Endothelial cell of umbilical vein (primary cell): Measurements from ENCODE around the gene SLCO2A1. TPM values are rescaled to one million over a fixed set of nuclear protein-coding genes. Genes with fewer than 3 reads are reported as not detected.

ENCODE experiments used
- BruUV-seq: library from RNA; stranded (reverse); fragments of 400-500 nt; replicated peaks from 2 replicates; lab custom pipeline; 2021; lab: Mats Ljungman, UMichigan
- CTCF ChIA-PET: fragments of 300-600, 350-600 bp; sonication (Branson Sonifier 250); formaldehyde crosslinking; loops from one replicate; lab custom pipeline; 2021; ENCODE audit warnings: antibody characterized with exemption, inconsistent platforms; lab: Charles Lee
- POLR2A ChIA-PET: fragments of 300-600, 350-600 bp; sonication (Branson Sonifier 250); formaldehyde crosslinking; loops from one replicate; lab custom pipeline; 2021; ENCODE audit warnings: antibody characterized with exemption, inconsistent platforms; lab: Charles Lee
- DNase-seq: peaks from one replicate; pipeline ENCODE4 v3.0.0-alpha.2; 2011; ENCODE audit warnings: low read depth, low spot score
- FAIRE-seq: peaks from 2 replicates; lab custom pipeline; 2011; peaks lifted over from hg19 to GRCh38; lab: Jason Lieb, UNC
- H2AFZ ChIP-seq: 2 replicates; pipeline ENCODE4 v1.6.0; 2012; ENCODE audit warnings: low read depth, low read length, control low read depth, inconsistent platforms
- H3K27ac ChIP-seq: 2 replicates; pipeline ENCODE4 v1.5.1; 2011; ENCODE audit warnings: low read depth, mild to moderate bottlenecking, control low read depth, low read length, moderate library complexity; ENCODE audit not compliant: insufficient read depth
- H3K27me3 ChIP-seq, 2 experiments: 2 replicates each; pipeline versions ENCODE4 v1.6.0 to v1.6.1; 2011; ENCODE audit warnings: low read length in 2 of 2, mixed read lengths in 1 of 2; ENCODE audit not compliant: control insufficient read depth in 2 of 2, insufficient read depth in 2 of 2
- H3K36me3 ChIP-seq, 2 experiments: 2 replicates in 1 of 2; 3 replicates in 1 of 2; pipeline ENCODE4 v1.5.1; 2011; ENCODE audit warnings: low read length in 2 of 2, mild to moderate bottlenecking in 1 of 2, moderate library complexity in 1 of 2; ENCODE audit not compliant: control insufficient read depth in 2 of 2, insufficient read depth in 2 of 2; ENCODE audit errors: extremely low read depth in 1 of 2
- H3K4me1 ChIP-seq: 3 replicates; pipeline ENCODE4 v1.5.1; 2011; ENCODE audit warnings: mild to moderate bottlenecking, low read length; ENCODE audit not compliant: control insufficient read depth, insufficient read depth; ENCODE audit errors: extremely low read depth
- H3K4me2 ChIP-seq: 2 replicates; pipeline ENCODE4 v1.6.1; 2011; ENCODE audit warnings: low read length, control low read depth, mixed read lengths; ENCODE audit not compliant: insufficient read depth
- H3K4me3 ChIP-seq, 3 experiments: fragments of 200-600 bp in 1 of 3; sonication (generic), shearing (Covaris generic) in 1 of 3; replicated peaks in 1 of 3; 2 replicates each; pipeline ENCODE4 v1.5.1; 2011 to 2016; ENCODE audit warnings: control low read depth in 3 of 3, low read length in 3 of 3, mild to moderate bottlenecking in 2 of 3, inconsistent platforms in 1 of 3, low read depth in 1 of 3, moderate library complexity in 1 of 3; ENCODE audit not compliant: insufficient read depth in 1 of 3
- H3K79me2 ChIP-seq: 2 replicates; pipeline ENCODE4 v1.6.0; 2012; ENCODE audit warnings: low read length, inconsistent platforms; ENCODE audit not compliant: control insufficient read depth, insufficient read depth
- H3K9ac ChIP-seq: replicated peaks from 2 replicates; pipeline ENCODE3; 2011; ENCODE audit warnings: low read length, control low read depth; ENCODE audit not compliant: insufficient read depth; ENCODE audit errors: extremely low read depth
- H3K9me1 ChIP-seq: replicated peaks from 3 replicates; pipeline ENCODE4 v1.6.0; 2011; ENCODE audit warnings: mild to moderate bottlenecking, low read length; ENCODE audit not compliant: control insufficient read depth, insufficient read depth; ENCODE audit errors: extremely low read depth
- H3K9me3 ChIP-seq: replicated peaks from 2 replicates; pipeline ENCODE4 v1.5.1; 2012; ENCODE audit warnings: low read length, inconsistent platforms; ENCODE audit not compliant: control insufficient read depth, insufficient read depth
- H4K20me1 ChIP-seq: replicated peaks from 2 replicates; pipeline ENCODE3; 2011; ENCODE audit warnings: mild to moderate bottlenecking, low read length; ENCODE audit not compliant: control insufficient read depth, insufficient read depth; ENCODE audit errors: extremely low read depth
- CTCF ChIP-seq, 2 donors: IDR thresholded peaks; 1 replicate in 1 of 2; 2 replicates in 1 of 2; pipeline ENCODE4 v1.5.1; 2011; ENCODE audit warnings: low read length in 2 of 2, mild to moderate bottlenecking in 2 of 2, moderate library complexity in 2 of 2, control low read depth in 1 of 2, inconsistent platforms in 1 of 2, low read depth in 1 of 2; ENCODE audit not compliant: insufficient read depth in 1 of 2; ENCODE audit errors: extremely low read depth in 1 of 2
- MAX ChIP-seq: IDR thresholded peaks from 2 replicates; pipeline ENCODE4 v1.6.1; 2011; ENCODE audit not compliant: insufficient read depth, insufficient read length
- MYC ChIP-seq: IDR thresholded peaks from one replicate; pipeline ENCODE4 v1.6.1; 2011; ENCODE audit warnings: mild to moderate bottlenecking, low read depth, low read length
- POLR2AphosphoS5 ChIP-seq: IDR thresholded peaks from 2 replicates; pipeline ENCODE4 v1.6.1; 2012; ENCODE audit warnings: low read depth, mild to moderate bottlenecking, control low read depth, low read length, moderate library complexity; ENCODE audit not compliant: insufficient read depth
- dilution Hi-C: fragments of 300-500 bp; cut with MboI; formaldehyde crosslinking; loops from one replicate; pipeline ENCODE4 v1.15.0; 2019; ENCODE audit warnings: low sequenced_read_pairs; ENCODE audit not compliant: extremely low pct_ligation_motif_present
- intact Hi-C: fragments of 100-400 bp; cut with micrococcal nuclease; formaldehyde crosslinking; loops from one replicate; pipeline ENCODE4 v1.10.0; 2022
- polyA plus RNA-seq, 4 experiments: library from polyadenylated mRNA; depleted of rRNA in 3 of 4; stranded (reverse) in 3 of 4; unstranded in 1 of 4; fragments of >200 nt; gene quantifications; 2 replicates each; pipeline versions ENCODE4 v1.2.1 to v1.2.3, GENCODE V29; 2011 to 2012; ENCODE audit warnings: missing spikeins in 1 of 4
- total RNA-seq: library from RNA; stranded (reverse); gene quantifications from 2 replicates; pipeline ENCODE4 v1.2.3, GENCODE V29; 2021

The SLCO2A1 gene
- total and polyA plus RNA-seq, 2 donors (not counting 3 experiments of a cell fraction or from before 2014, with no cell fraction given) = 1.4 to 11.9 TPM

GRCh38 chr3:133945381-133946095, 84.2 kb downstream of the SLCO2A1 start:
- no peaks in the 10 kb centered on the region for H3K79me2 ChIP-seq
- no peak overlapping the region for H3K4me3 ChIP-seq
- no peaks in the 10 kb centered on the region for H3K36me3 ChIP-seq
- no peak for DNase-seq
- CTCF ChIA-PET = interaction anchor here (1.0 to 4.6 kb wide), 4 partner anchors 10 to 267 kb away, joined by 3 to 39 read pairs (median 4); no protein-coding TSS in a partner anchor
- TF ChIP-seq POLR2AphosphoS5 = peak; percentile 46
- no peak for TF ChIP-seq CTCF (IDR thresholded peaks at IDR 0.05; ENCODE audit: extremely low read depth in 1 of 2, insufficient read depth in 1 of 2, low read depth in 1 of 2, low read length in 2 of 2)
- TF ChIP-seq MAX = no peak
- TF ChIP-seq MYC = no peak
- no peaks in the 10 kb centered on the region for H3K27me3 ChIP-seq
- H4K20me1 ChIP-seq = no peaks in the 10 kb centered on the region
- H3K27ac ChIP-seq = peak overlapping the region; percentile 88
- POLR2A ChIA-PET = interaction anchor here (0.7 to 1.0 kb wide), 3 partner anchors 34 to 266 kb away, joined by 3 read pairs; no protein-coding TSS in a partner anchor
- dilution Hi-C loops = loop anchor here (25.0 kb wide), 1 partner anchor 267 kb away; no protein-coding TSS in a partner anchor
- no peaks in the 10 kb centered on the region for H3K9me3 ChIP-seq
- H3K9me1 ChIP-seq = no peaks in the 10 kb centered on the region
- peaks cover 71% of the 10 kb centered on the region for H3K4me1 ChIP-seq
- H3K9ac ChIP-seq = peak overlapping the region; percentile 12
- H2AFZ ChIP-seq = peak overlapping the region; percentile 1
- no peak for FAIRE-seq
- BruUV-seq = no TSS peak
- intact Hi-C loops = loop anchor here (1.0 to 10.0 kb wide), 5 partner anchors 83 to 427 kb away; partner anchors contain the start of genes CDV3 and SLCO2A1
- peak overlapping the region; percentile 25 for H3K4me2 ChIP-seq
